ENCODE data around the gene FNDC5. TPM values are rescaled to one million over a fixed set of nuclear protein-coding genes. Genes with fewer than 3 reads are reported as not detected.

The FNDC5 gene
- total RNA-seq, 2 donors from 2014 or later = 6.2 to 18.8 TPM

- no peaks in the 10 kb centered on the region for H3K4me1 ChIP-seq (ENCODE audit: control insufficient read depth in 1 of 2, low read depth in 2 of 2)
- ATAC-seq (ENCODE audit: insufficient number of reproducible peaks, low FRiP score, low read depth) (no peak), DNase-seq (ENCODE audit: low spot score) (no peak)
- H3K27me3 ChIP-seq (replicated peaks; ENCODE audit: insufficient read depth) = no peaks in the 10 kb centered on the region
- no peaks in the 10 kb centered on the region for H3K9me3 ChIP-seq
- peak; percentile 32 for TF ChIP-seq CTCF (IDR thresholded peaks at IDR 0.05)
- H3K27ac ChIP-seq = no peak overlapping the region
- H3K4me3 ChIP-seq = no peak overlapping the region
- H3K36me3 ChIP-seq = peaks cover 47% of the 10 kb centered on the region
Observed at GRCh38 chr1:32828341-32828740, 42.4 kb downstream of the FNDC5 start.

GRCh38 chr1:32825181-32825580, 45.5 kb downstream of the FNDC5 start:
- H3K36me3 ChIP-seq = peaks cover 32% of the 10 kb centered on the region
- no peak overlapping the region for H3K27ac ChIP-seq
- H3K9me3 ChIP-seq = no peaks in the 10 kb centered on the region
- DNase-seq (ENCODE audit: low spot score) (no peak), ATAC-seq (ENCODE audit: insufficient number of reproducible peaks, low FRiP score, low read depth) (no peak)
- H3K27me3 ChIP-seq (replicated peaks; ENCODE audit: insufficient read depth) = no peaks in the 10 kb centered on the region
- H3K4me3 ChIP-seq = no peak overlapping the region
- TF ChIP-seq CTCF (IDR thresholded peaks at IDR 0.05) = no peak
- peaks cover 0 to 6% of the 10 kb centered on the region in 2 donors for H3K4me1 ChIP-seq (ENCODE audit: control insufficient read depth in 1 of 2, low read depth in 2 of 2)

DNA sequence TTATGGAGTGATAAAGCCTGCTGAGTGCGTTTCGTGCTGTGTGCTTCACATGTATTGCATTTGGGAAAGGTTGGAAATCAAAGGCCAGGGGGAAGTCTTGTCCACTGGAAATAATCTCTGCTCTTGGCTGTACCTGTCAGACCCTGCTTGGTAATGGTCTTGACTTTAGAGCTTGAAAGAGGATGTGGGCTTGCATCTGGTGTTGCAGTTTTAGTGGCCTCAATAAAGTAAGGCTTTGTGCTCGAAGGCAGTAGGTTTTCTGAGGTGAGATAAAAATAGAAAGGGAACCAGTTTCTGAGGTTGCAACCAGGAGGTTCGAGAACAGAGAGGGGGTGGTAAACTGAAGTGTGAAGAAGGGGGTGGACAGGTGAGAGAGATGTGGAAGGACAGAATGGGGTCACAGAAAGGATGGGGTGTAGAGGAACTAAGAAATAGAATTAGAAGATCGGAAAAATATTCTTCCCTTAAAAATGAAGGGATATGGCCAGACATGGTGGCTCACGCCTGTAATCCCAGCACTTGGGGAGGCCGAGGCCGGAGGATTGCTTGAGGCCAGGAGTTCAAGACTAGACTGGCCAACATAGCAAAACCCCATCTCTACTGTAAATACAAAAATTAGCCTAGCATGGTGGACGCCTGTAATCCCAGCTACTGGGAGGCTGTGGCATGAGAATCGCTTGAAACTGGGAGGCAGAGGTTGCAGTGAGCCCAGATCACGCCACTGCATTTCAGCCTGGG, 51.7 kb downstream of the FNDC5 start:
- peaks cover 26 to 50% of the 10 kb centered on the region in 2 donors for H3K4me1 ChIP-seq (ENCODE audit: control insufficient read depth in 1 of 2, low read depth in 2 of 2)
- no peaks in the 10 kb centered on the region for H3K36me3 ChIP-seq
- peak overlapping the region; percentile 85 for H3K4me3 ChIP-seq
- TF ChIP-seq CTCF (IDR thresholded peaks at IDR 0.05) = no peak
- H3K27ac ChIP-seq = peak overlapping the region; percentile 96 to 98
- ATAC-seq (ENCODE audit: insufficient number of reproducible peaks, low FRiP score, low read depth) (no peak), DNase-seq (ENCODE audit: low spot score) (no peak)
- no peaks in the 10 kb centered on the region for H3K9me3 ChIP-seq
- H3K27me3 ChIP-seq (replicated peaks; ENCODE audit: insufficient read depth) = no peaks in the 10 kb centered on the region

DNA sequence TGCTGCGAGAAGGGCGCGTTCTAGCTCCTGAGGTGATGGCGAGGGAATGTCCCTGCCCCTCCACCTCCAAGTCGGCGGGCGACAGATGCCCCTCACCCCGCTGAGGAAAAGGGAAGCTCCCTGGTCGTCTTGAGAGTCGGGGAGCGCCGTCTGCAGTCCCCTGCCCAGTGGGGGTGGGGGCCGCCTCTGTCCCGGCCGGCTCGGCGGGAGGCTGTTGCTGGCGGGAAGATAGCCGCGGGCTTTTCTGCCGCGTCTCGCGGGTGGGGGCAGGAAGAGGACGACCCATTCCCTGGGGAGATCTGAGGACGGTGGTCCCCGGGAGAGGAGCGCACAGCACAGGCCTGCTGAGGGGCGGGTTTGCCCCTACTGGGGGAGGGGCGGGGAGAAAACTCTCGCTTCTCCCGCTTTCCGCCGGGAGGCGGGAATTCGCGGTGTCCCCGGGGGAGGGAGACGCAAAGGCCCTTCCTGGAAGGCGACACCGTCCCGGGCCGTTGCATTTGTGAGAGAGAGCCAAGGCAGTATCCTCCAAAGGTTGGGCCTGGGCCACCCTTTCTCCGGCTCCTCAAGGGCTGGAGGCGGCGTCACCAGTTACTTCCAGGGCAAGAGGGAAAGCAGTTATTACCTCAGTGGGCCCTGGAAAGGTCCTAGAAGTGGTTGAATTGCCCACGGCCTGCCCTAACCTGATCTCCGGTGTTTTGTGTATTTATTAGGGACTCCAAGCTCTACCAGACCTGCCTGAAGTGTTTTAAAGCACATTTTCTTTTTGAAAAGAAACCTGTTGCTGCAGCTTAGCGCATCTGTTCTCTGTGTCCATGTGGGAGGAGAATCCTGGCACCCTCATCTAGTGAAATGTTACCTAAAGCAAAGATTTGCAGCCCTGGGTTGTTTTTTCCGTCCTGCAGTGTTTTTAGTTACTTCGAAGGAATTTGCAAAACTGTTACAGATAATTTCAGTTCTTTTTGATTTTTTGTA, 52.6 kb downstream of the FNDC5 start:
- no peak for ATAC-seq (ENCODE audit: insufficient number of reproducible peaks, low FRiP score, low read depth)
- no peaks in the 10 kb centered on the region for H3K36me3 ChIP-seq
- no peak for TF ChIP-seq CTCF (IDR thresholded peaks at IDR 0.05)
- H3K9me3 ChIP-seq = no peaks in the 10 kb centered on the region
- peak; percentile 54 for DNase-seq (ENCODE audit: low spot score)
- H3K4me1 ChIP-seq (ENCODE audit: control insufficient read depth in 1 of 2, low read depth in 2 of 2) = peaks cover 34 to 59% of the 10 kb centered on the region in 2 donors
- H3K27me3 ChIP-seq (replicated peaks; ENCODE audit: insufficient read depth) = no peaks in the 10 kb centered on the region
- peak overlapping the region; percentile 85 for H3K4me3 ChIP-seq
- H3K27ac ChIP-seq = peak overlapping the region; percentile 96 to 98

Data from thoracic aorta (tissue), 2 donors.